K562 (cell line): Measurements from ENCODE around the gene DOCK3. TPM values are rescaled to one million over a fixed set of nuclear protein-coding genes. Genes with fewer than 3 reads are reported as not detected.

ENCODE experiments used
- ATAC-seq: fragments of 200-7000 bp; cut with Tn5 transposase; 3 replicates; pipeline ENCODE4 v1.9.1; 2020; ENCODE audit warnings: moderate library complexity
- BruUV-seq: library from RNA; stranded (reverse); fragments of 400-500 nt; replicated peaks from 2 replicates; lab custom pipeline; 2021; lab: Mats Ljungman, UMichigan
- CTCF ChIA-PET: fragments of 300-600 bp; formaldehyde crosslinking; extraction: SDS; loops from one replicate; lab custom pipeline; 2021; ENCODE audit warnings: low intra/inter-chr PET ratio; lab: Yijun Ruan, JAX
- POLR2A ChIA-PET: fragments of 300-600, 350-650 bp; sonication (Branson Sonifier 250); formaldehyde crosslinking; extraction: SDS; loops from one replicate; lab custom pipeline; 2021; ENCODE audit warnings: antibody characterized with exemption, inconsistent platforms; lab: Yijun Ruan, JAX
- DNase-seq, 4 experiments: peaks; one replicate each; pipeline versions ENCODE4 v3.0.0 to v3.0.0-alpha.2; 2011 to 2018; ENCODE audit warnings: low spot score in 3 of 4, mixed read lengths in 3 of 4; ENCODE audit errors: extremely low read depth in 1 of 4
- FAIRE-seq: peaks from 2 replicates; lab custom pipeline; 2011; peaks lifted over from hg19 to GRCh38; lab: Jason Lieb, UNC
- H2AFZ ChIP-seq: 2 replicates; pipeline ENCODE4 v1.6.0; 2011; ENCODE audit warnings: low read depth, low read length, control low read depth, inconsistent platforms
- H3K27ac ChIP-seq: fragments of 200-600 bp; 3 replicates; pipeline ENCODE4 v1.8.0; 2011; ENCODE audit warnings: low read depth, mild to moderate bottlenecking, control low read depth, inconsistent platforms, low read length, moderate library complexity, mixed read lengths; ENCODE audit errors: extremely low read depth
- H3K27me3 ChIP-seq, 2 experiments: fragments of 300-600 bp in 1 of 2; 2 replicates in 1 of 2; 3 replicates in 1 of 2; pipeline versions ENCODE4 v1.6.0 to v1.8.0; 2011; ENCODE audit warnings: inconsistent platforms in 2 of 2, low read length in 2 of 2, mild to moderate bottlenecking in 1 of 2, mixed read lengths in 1 of 2, moderate library complexity in 1 of 2; ENCODE audit not compliant: control insufficient read depth in 2 of 2, insufficient read depth in 2 of 2
- H3K36me3 ChIP-seq: fragments of 300-600 bp; 3 replicates; pipeline ENCODE4 v1.8.0; 2011; ENCODE audit warnings: mild to moderate bottlenecking, low read length, inconsistent platforms; ENCODE audit not compliant: control insufficient read depth, insufficient read depth
- H3K4me1 ChIP-seq, 2 experiments: fragments of 200-600 bp in 1 of 2; replicated peaks in 1 of 2; 2 replicates in 1 of 2; 3 replicates in 1 of 2; pipeline versions ENCODE4 v1.5.1 to v1.8.0; 2011; ENCODE audit warnings: inconsistent platforms in 2 of 2, low read length in 2 of 2, mild to moderate bottlenecking in 1 of 2, mixed read lengths in 1 of 2, moderate library complexity in 1 of 2; ENCODE audit not compliant: control insufficient read depth in 2 of 2, insufficient read depth in 2 of 2
- H3K4me2 ChIP-seq: 2 replicates; pipeline ENCODE4 v1.6.1; 2011; ENCODE audit warnings: low read length, control low read depth, inconsistent platforms, mixed read lengths; ENCODE audit not compliant: insufficient read depth
- H3K4me3 ChIP-seq: fragments of 200-600 bp; sonication (generic), shearing (Covaris generic); 2 replicates; pipeline ENCODE4 v1.5.1; 2016; ENCODE audit warnings: control low read depth, inconsistent platforms
- H3K79me2 ChIP-seq: fragments of 200-600 bp; 3 replicates; pipeline ENCODE4 v1.8.0; 2011; ENCODE audit warnings: low read length, inconsistent platforms; ENCODE audit not compliant: control insufficient read depth, insufficient read depth
- H3K9ac ChIP-seq, 2 experiments: 2 replicates each; pipeline versions ENCODE4 v1.6.0 to v1.6.1; 2011; ENCODE audit warnings: low read depth in 2 of 2, low read length in 2 of 2, control low read depth in 1 of 2, inconsistent platforms in 1 of 2, mild to moderate bottlenecking in 1 of 2, mixed read lengths in 1 of 2; ENCODE audit not compliant: insufficient read depth in 1 of 2
- H3K9me1 ChIP-seq: one replicate; pipeline ENCODE4 v1.6.0; 2011; ENCODE audit warnings: inconsistent platforms, mild to moderate bottlenecking, low read length, moderate library complexity; ENCODE audit not compliant: control insufficient read depth, insufficient read depth
- H3K9me3 ChIP-seq: replicated peaks from 2 replicates; pipeline ENCODE4 v1.5.1; 2011; ENCODE audit warnings: low read depth, low read length, inconsistent platforms; ENCODE audit not compliant: control insufficient read depth, insufficient read depth
- H4K20me1 ChIP-seq: replicated peaks from 2 replicates; pipeline ENCODE4 v1.6.1; 2011; ENCODE audit warnings: low read length, inconsistent platforms, mixed read lengths; ENCODE audit not compliant: control insufficient read depth, insufficient read depth
- CREB3L1 ChIP-seq: fragments of 450-650 bp; IDR thresholded peaks from 2 replicates; pipeline ENCODE4 v1.6.1; 2014; ENCODE audit warnings: low read depth, mild to moderate bottlenecking, moderate library complexity, borderline replicate concordance
- MYC ChIP-seq, 2 experiments: fragments of 250-450 bp in 1 of 2; sonication (Bioruptor Pico) in 1 of 2; IDR thresholded peaks; 2 replicates each; pipeline versions ENCODE4 v1.5.1 to v1.6.1; 2012 to 2021; ENCODE audit warnings: low read depth in 2 of 2, borderline replicate concordance in 1 of 2, improper control_type of control experiment in 1 of 2, low read length in 1 of 2, mild to moderate bottlenecking in 1 of 2, moderate library complexity in 1 of 2
- SFPQ ChIP-seq: fragments of 200-400 bp; formaldehyde crosslinking; IDR thresholded peaks from 2 replicates; pipeline ENCODE4 v1.6.1; 2017; ENCODE audit warnings: mild to moderate bottlenecking, low read depth, low read length, moderate library complexity
- U2AF2 ChIP-seq: fragments of 200-400 bp; formaldehyde crosslinking; optimal IDR thresholded peaks from 2 replicates; pipeline ENCODE3; 2017; ENCODE audit warnings: low read depth, mild to moderate bottlenecking, low read length
- ZBTB5 ChIP-seq: fragments of 450-650 bp; IDR thresholded peaks from 2 replicates; pipeline ENCODE4 v1.6.1; 2017; ENCODE audit warnings: antibody characterized with exemption
- ZC3H8 ChIP-seq: fragments of 450-650 bp; IDR thresholded peaks from 2 replicates; pipeline ENCODE4 v1.6.1; 2017
- ZNF263 ChIP-seq: sonication (generic); formaldehyde crosslinking; IDR thresholded peaks from 2 replicates; pipeline ENCODE4 v1.8.0; 2022; ENCODE audit warnings: mild to moderate bottlenecking, missing genetic modification reagents, borderline replicate concordance
- ZNF398 ChIP-seq: fragments of 250-450 bp; sonication (Bioruptor Pico); IDR thresholded peaks from 2 replicates; pipeline ENCODE4 v1.8.0; 2021; ENCODE audit warnings: moderate library complexity, mild to moderate bottlenecking, inconsistent platforms
- ZNF512 ChIP-seq: IDR thresholded peaks from 2 replicates; pipeline ENCODE4 v1.6.1; 2016; ENCODE audit warnings: missing genetic modification characterization, missing compliant biosample characterization
- WGBS: fragments of 100-300 bp; shearing (Covaris generic); methylation state at CpG from one replicate; pipeline ENCODE4 v1.1.6; 2016; ENCODE audit warnings: low coverage, mixed read lengths; ENCODE audit not compliant: insufficient coverage; ENCODE audit errors: missing lambda C conversion rate; 5-methylcytosine and 5-hydroxymethylcytosine counted together
- in situ Hi-C: fragments of 300-500 bp; cut with MboI; formaldehyde crosslinking; loops from 4 replicates; pipeline ENCODE4 v1.15.0; 2018; ENCODE audit warnings: inconsistent platforms, mixed read lengths
- intact Hi-C: fragments of 100-400 bp; cut with micrococcal nuclease; formaldehyde crosslinking; loops from 2 replicates; pipeline ENCODE4 v1.14.2; 2022
- polyA plus RNA-seq, 8 experiments: library from polyadenylated mRNA; depleted of rRNA in 4 of 8; stranded (reverse) in 5 of 8; unstranded in 3 of 8; fragments of >200 nt; fragmentation: Nextera tagmentation in 2 of 8; fragmentation: Illumina TruSeq in 1 of 8; extraction: Ambion mirVana in 2 of 8; extraction: Trizol in 1 of 8; gene quantifications; 2 replicates each; pipeline versions ENCODE4 v1.2.1 to v1.2.3, GENCODE V29; 2011 to 2014; ENCODE audit warnings: inconsistent platforms in 1 of 8, missing spikeins in 1 of 8
- total RNA-seq, 7 experiments: library from RNA; depleted of rRNA in 6 of 7; stranded (reverse); fragments of >200 nt in 6 of 7; fragmentation: Illumina TruSeq in 2 of 7; extraction: Trizol in 2 of 7; gene quantifications; 2 replicates each; pipeline versions ENCODE4 v1.2.1 to v1.2.3, GENCODE V29; 2011 to 2021; ENCODE audit warnings: low replicate concordance in 1 of 7

Gene DOCK3
- total and polyA plus RNA-seq, 9 of the 15 experiments (the other 6 are each of a cell fraction or from before 2014, with no cell fraction given), result under 0.01 to 0.03 (median 0.01) TPM; not detected in 4

- TF ChIP-seq SFPQ, result no peak
- TF ChIP-seq, all 486 proteins: peak for 0
Observed at GRCh38 chr3:50689558-50689957, 14.8 kb downstream of the DOCK3 start (continued).

GRCh38 chr3:50695031-50695430 is 20.3 kb downstream of the DOCK3 start:
- Histone ChIP-seq H3K27ac (no peak overlapping the region), H3K4me1 (no peaks in the 10 kb centered on the region), H3K4me2 (no peak overlapping the region), H4K20me1 (no peaks in the 10 kb centered on the region), H2AFZ (no peak overlapping the region), H3K4me3 (no peak overlapping the region), H3K9ac (no peak overlapping the region), H3K36me3 (no peaks in the 10 kb centered on the region), H3K27me3 (no peaks in the 10 kb centered on the region), H3K9me3 (no peaks in the 10 kb centered on the region), H3K79me2 (no peaks in the 10 kb centered on the region), H3K9me1 (no peaks in the 10 kb centered on the region)
- intact Hi-C loops (no loop called here), in situ Hi-C loops (no loop called here)
- CTCF ChIA-PET, result no interaction called here
- DNase-seq (no peak), ATAC-seq (no peak), FAIRE-seq (no peak)
- 0% methylated on average over 2 of the region's 2 CpGs for WGBS
- POLR2A ChIA-PET, result no interaction called here
- no TSS peak for BruUV-seq
- TF ChIP-seq ZBTB5 (no peak), U2AF2 (no peak), ZC3H8 (no peak), CREB3L1 (no peak), ZNF263 (CRISPR knock-in tag) (no peak), ZNF398 (CRISPR knock-in tag) (no peak), ZNF512 (tag) (no peak), MYC (IDR thresholded peaks at IDR 0.05; ENCODE audit: low read depth, low read length) (no peak), MYC (CRISPR knock-in tag; IDR thresholded peaks at IDR 0.05; ENCODE audit: borderline replicate concordance, low read depth) (no peak)
